ENCODE measurements around the gene NDST3.

NDST3 gene

DNA sequence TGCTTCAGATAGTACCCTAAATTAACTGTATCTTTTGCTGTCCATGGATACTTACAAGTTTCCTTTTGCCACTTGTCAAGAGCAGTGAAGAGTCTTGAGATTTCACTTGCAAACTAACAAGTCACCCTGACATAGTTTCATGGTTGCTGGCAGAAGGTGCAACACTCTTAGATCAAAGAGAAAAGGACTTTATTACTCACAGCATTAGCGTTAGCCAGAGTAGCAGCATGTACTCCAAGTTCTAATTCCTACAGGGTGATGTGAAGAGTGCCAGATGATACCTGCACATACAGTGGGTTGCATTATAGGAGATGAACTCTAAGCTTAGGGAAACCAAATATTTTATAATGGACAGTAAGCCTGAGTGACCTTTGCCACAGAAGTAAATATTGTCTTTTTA is 47.9 kb downstream of the NDST3 start:
- Mint-ChIP-seq H3K4me1 (peaks cover 9% of the 10 kb centered on the region), H3K9me3 (no peaks in the 10 kb centered on the region)

DNA sequence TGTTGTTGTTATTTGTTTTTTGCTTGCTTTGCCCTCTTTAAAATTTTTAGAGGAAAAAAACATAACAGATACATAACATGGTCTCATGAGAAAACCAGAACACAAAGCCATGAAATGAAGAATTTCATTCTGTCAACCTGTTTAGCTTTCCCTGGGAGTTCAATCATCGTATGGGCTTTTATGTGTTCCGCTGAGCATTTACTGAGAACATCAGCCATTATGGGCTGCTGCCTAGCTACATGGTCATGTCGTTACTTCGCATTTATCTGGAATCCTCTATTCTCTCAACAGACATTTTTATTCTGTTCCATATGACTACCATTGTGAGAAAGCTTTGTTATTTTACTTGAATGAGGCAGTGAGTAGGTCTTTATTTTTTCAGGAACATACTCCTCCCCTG is 51.4 kb downstream of the NDST3 start:
- no peaks in the 10 kb centered on the region for H3K9me3 Mint-ChIP-seq
- no peak overlapping the region for H3K27ac Mint-ChIP-seq
- no peak for DNase-seq
- peaks cover 9% of the 10 kb centered on the region for H3K4me1 Mint-ChIP-seq
- no peaks in the 10 kb centered on the region for H3K27me3 Mint-ChIP-seq (ENCODE audit: low read depth, poor library complexity)
- no peak overlapping the region for H3K4me3 Mint-ChIP-seq
- TF ChIP-seq, protein P1, sequence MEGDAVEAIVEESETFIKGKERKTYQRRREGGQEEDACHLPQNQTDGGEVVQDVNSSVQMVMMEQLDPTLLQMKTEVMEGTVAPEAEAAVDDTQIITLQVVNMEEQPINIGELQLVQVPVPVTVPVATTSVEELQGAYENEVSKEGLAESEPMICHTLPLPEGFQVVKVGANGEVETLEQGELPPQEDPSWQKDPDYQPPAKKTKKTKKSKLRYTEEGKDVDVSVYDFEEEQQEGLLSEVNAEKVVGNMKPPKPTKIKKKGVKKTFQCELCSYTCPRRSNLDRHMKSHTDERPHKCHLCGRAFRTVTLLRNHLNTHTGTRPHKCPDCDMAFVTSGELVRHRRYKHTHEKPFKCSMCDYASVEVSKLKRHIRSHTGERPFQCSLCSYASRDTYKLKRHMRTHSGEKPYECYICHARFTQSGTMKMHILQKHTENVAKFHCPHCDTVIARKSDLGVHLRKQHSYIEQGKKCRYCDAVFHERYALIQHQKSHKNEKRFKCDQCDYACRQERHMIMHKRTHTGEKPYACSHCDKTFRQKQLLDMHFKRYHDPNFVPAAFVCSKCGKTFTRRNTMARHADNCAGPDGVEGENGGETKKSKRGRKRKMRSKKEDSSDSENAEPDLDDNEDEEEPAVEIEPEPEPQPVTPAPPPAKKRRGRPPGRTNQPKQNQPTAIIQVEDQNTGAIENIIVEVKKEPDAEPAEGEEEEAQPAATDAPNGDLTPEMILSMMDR (IDR thresholded peaks at IDR 0.05): no peak
- H3K36me3 Mint-ChIP-seq (ENCODE audit: low read depth): no peaks in the 10 kb centered on the region

More for the DNA sequence above, 47.9 kb downstream of the NDST3 start:
- Mint-ChIP-seq H3K4me3 (no peak overlapping the region), H3K27me3 (ENCODE audit: low read depth, poor library complexity) (no peaks in the 10 kb centered on the region), H3K36me3 (ENCODE audit: low read depth) (no peaks in the 10 kb centered on the region), H3K27ac (no peak overlapping the region)
- DNase-seq: no peak
- TF ChIP-seq, protein P1 (IDR thresholded peaks at IDR 0.05): no peak

DNA sequence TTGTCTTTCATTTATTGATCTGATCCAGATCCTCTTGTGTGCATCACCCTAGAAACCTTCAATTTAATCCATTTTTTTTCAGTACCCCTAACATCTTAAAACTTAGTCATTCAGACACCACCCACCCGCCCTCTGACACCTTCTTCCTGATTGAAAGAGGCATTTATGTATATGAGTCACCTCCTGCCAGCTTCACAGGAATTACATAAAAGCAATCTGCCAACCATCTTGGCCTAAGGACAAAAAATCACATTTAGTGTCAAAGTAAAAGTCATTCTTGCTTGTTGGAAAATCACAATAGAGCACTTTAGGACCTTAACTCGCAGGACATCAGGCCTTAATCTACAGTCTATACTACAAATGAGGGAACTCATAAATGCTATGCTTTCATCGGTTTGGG is 52.1 kb downstream of the NDST3 start:
- Mint-ChIP-seq H3K4me1 (peaks cover 8% of the 10 kb centered on the region), H3K27me3 (ENCODE audit: low read depth, poor library complexity) (no peaks in the 10 kb centered on the region), H3K36me3 (ENCODE audit: low read depth) (no peaks in the 10 kb centered on the region), H3K9me3 (no peaks in the 10 kb centered on the region), H3K27ac (no peak overlapping the region), H3K4me3 (no peak overlapping the region)
- DNase-seq: no peak
- TF ChIP-seq, protein P1 (IDR thresholded peaks at IDR 0.05): no peak

DNA sequence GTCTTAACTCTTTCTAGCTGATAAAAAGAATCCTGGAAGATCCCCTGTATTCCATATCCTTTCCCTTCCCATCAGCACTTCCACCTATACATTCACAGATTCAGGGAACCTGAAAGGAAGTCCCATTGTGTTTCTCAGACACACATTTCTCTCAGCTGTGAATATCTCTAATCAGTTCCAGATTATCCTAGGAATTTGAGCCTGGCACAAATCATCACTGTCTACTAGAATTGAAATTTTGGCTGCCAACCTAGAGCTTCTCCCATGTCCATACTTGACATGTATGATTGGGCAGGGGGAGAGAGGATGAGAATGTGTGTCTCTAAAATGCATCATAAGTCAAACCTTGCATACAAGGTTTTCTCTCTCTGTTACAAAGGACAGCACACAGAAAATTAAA is 53.1 kb downstream of the NDST3 start:
- Mint-ChIP-seq H3K4me1 (no peaks in the 10 kb centered on the region), H3K9me3 (no peaks in the 10 kb centered on the region), H3K27me3 (ENCODE audit: low read depth, poor library complexity) (no peaks in the 10 kb centered on the region), H3K27ac (no peak overlapping the region), H3K36me3 (ENCODE audit: low read depth) (no peaks in the 10 kb centered on the region), H3K4me3 (no peak overlapping the region)
- TF ChIP-seq, protein P1 (IDR thresholded peaks at IDR 0.05): no peak
- DNase-seq: no peak

DNA sequence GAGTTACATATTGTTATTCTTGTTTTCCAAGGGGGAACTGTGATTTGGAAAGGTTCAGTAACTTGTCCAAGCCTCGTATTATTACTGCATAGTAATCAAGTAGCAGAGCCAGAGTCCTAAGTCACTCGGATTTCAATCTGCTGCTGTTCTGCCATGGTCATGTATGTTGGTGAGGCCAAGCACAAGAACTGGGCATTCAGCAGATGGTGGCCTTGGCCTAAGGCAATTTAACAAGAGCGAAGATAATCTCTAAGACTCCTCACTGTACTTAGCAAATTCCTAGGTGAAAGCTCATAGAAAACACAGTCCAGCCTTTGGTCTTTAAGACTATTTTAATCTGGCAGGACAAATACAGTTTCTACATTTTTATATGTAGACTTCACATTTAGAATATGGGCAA is 64.8 kb downstream of the NDST3 start:
- H3K36me3 Mint-ChIP-seq (ENCODE audit: low read depth): no peaks in the 10 kb centered on the region
- no peak overlapping the region for H3K4me3 Mint-ChIP-seq
- H3K4me1 Mint-ChIP-seq: no peaks in the 10 kb centered on the region
- no peaks in the 10 kb centered on the region for H3K9me3 Mint-ChIP-seq
- TF ChIP-seq, protein P1 (IDR thresholded peaks at IDR 0.05): no peak
- no peaks in the 10 kb centered on the region for H3K27me3 Mint-ChIP-seq (ENCODE audit: low read depth, poor library complexity)
- H3K27ac Mint-ChIP-seq: no peak overlapping the region
- DNase-seq: no peak

DNA sequence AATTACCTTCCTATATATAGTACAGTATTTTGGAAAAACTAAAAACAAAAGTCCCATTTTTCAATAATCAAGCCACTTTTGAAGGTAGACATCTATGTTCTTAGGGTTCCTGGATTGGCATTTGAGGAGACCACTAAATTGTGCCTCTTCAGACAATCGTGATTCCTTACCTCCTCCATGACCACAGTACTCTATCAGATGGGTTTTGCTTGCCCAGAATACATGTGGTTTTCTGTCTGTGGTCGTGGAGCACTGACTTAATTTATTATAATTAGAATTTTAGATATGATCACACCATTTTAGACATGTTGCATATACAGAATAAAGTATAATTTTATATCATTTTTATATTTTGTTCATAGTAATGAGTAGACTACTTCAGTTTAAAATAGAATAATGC is 67.9 kb downstream of the NDST3 start:
- DNase-seq: no peak
- Mint-ChIP-seq H3K4me1 (no peaks in the 10 kb centered on the region), H3K36me3 (ENCODE audit: low read depth) (no peaks in the 10 kb centered on the region), H3K27ac (no peak overlapping the region), H3K9me3 (no peaks in the 10 kb centered on the region), H3K27me3 (ENCODE audit: low read depth, poor library complexity) (no peaks in the 10 kb centered on the region), H3K4me3 (no peak overlapping the region)
- TF ChIP-seq, protein P1 (IDR thresholded peaks at IDR 0.05): no peak
